Measurements from ENCODE around the gene TVP23A.
"Not testable (repeated sequence)": the region's sequence is repeated elsewhere in the genome, so short reads cannot be mapped to it uniquely, and the experiment has no call there.

The TVP23A gene

GRCh38 chr16:10751291-10751697, 67.3 kb downstream of the TVP23A start:
- H3K36me3 ChIP-seq (ENCODE audit: control insufficient read depth, insufficient read depth, low read length) = peaks cover 18% of the 10 kb centered on the region
- no peak overlapping the region for H3K4me3 ChIP-seq (ENCODE audit: low read length)

GRCh38 chr16:10750793-10751192, 67.8 kb downstream of the TVP23A start:
- H3K27ac ChIP-seq (ENCODE audit: low read depth, low read length) = no peak overlapping the region

More at GRCh38 chr16:10751291-10751697, 67.3 kb downstream of the TVP23A start:
- no peaks in the 10 kb centered on the region for H3K4me1 ChIP-seq (ENCODE audit: control insufficient read depth, insufficient read depth, low read length)
- H3K27ac ChIP-seq (ENCODE audit: low read depth, low read length) = no peak overlapping the region
- H3K27me3 ChIP-seq (ENCODE audit: control insufficient read depth, insufficient read depth, low read length) = no peaks in the 10 kb centered on the region
- H3K9ac ChIP-seq (ENCODE audit: low read length) = no peak overlapping the region

GRCh38 chr16:10745841-10746240, 72.8 kb downstream of the TVP23A start:
- Histone ChIP-seq H3K4me1 (ENCODE audit: control insufficient read depth, insufficient read depth, low read length) (peaks cover 19% of the 10 kb centered on the region), H3K27ac (ENCODE audit: low read depth, low read length) (peak overlapping the region; percentile 38), H3K36me3 (ENCODE audit: control insufficient read depth, insufficient read depth, low read length) (peaks cover 10% of the 10 kb centered on the region), H3K27me3 (ENCODE audit: control insufficient read depth, insufficient read depth, low read length) (no peaks in the 10 kb centered on the region), H3K9ac (ENCODE audit: low read length) (no peak overlapping the region), H3K4me3 (ENCODE audit: low read length) (no peak overlapping the region)

More at GRCh38 chr16:10750793-10751192, 67.8 kb downstream of the TVP23A start:
- H3K27me3 ChIP-seq (ENCODE audit: control insufficient read depth, insufficient read depth, low read length) = no peaks in the 10 kb centered on the region
- no peak overlapping the region for H3K4me3 ChIP-seq (ENCODE audit: low read length)
- peaks cover 18% of the 10 kb centered on the region for H3K36me3 ChIP-seq (ENCODE audit: control insufficient read depth, insufficient read depth, low read length)
- H3K9ac ChIP-seq (ENCODE audit: low read length) = no peak overlapping the region
- H3K4me1 ChIP-seq (ENCODE audit: control insufficient read depth, insufficient read depth, low read length) = peaks cover 3% of the 10 kb centered on the region

- peaks cover 7% of the 10 kb centered on the region for H3K36me3 ChIP-seq (ENCODE audit: control insufficient read depth, insufficient read depth, low read length)
- H3K4me3 ChIP-seq (ENCODE audit: low read length) = peak overlapping the region; percentile 78
- H3K27ac ChIP-seq (ENCODE audit: low read depth, low read length) = peak overlapping the region; percentile 99
- no peaks in the 10 kb centered on the region for H3K27me3 ChIP-seq (ENCODE audit: control insufficient read depth, insufficient read depth, low read length)
- peaks cover 19% of the 10 kb centered on the region for H3K4me1 ChIP-seq (ENCODE audit: control insufficient read depth, insufficient read depth, low read length)
- no peak overlapping the region for H3K9ac ChIP-seq (ENCODE audit: low read length)
Measured at GRCh38 chr16:10744370-10745030, 74.1 kb downstream of the TVP23A start.

- Histone ChIP-seq H3K27ac (ENCODE audit: low read depth, low read length) (peak within 1 kb of the TSS; percentile 99), H3K4me1 (ENCODE audit: control insufficient read depth, insufficient read depth, low read length) (peaks cover 20% of the 10 kb centered on the region), H3K4me3 (ENCODE audit: low read length) (peak within 1 kb of the TSS; percentile 96), H3K27me3 (ENCODE audit: control insufficient read depth, insufficient read depth, low read length) (no peaks in the 10 kb centered on the region), H3K9ac (ENCODE audit: low read length) (peak within 1 kb of the TSS; percentile 91), H3K36me3 (ENCODE audit: control insufficient read depth, insufficient read depth, low read length) (peaks cover 7% of the 10 kb centered on the region)
Measured at GRCh38 chr16:10743610-10744369, 74.8 kb downstream of the TVP23A start, which contains the start of gene NUBP1. NUBP1 (plus strand) TSS chr16:10743842; CDS start chr16:10743864, 22 bp downstream.

GRCh38 chr16:10743227-10743609, 75.4 kb downstream of the TVP23A start:
- Histone ChIP-seq H3K27me3 (ENCODE audit: control insufficient read depth, insufficient read depth, low read length) (no peaks in the 10 kb centered on the region), H3K36me3 (ENCODE audit: control insufficient read depth, insufficient read depth, low read length) (peaks cover 3% of the 10 kb centered on the region), H3K9ac (ENCODE audit: low read length) (no peak overlapping the region), H3K4me1 (ENCODE audit: control insufficient read depth, insufficient read depth, low read length) (peaks cover 23% of the 10 kb centered on the region), H3K4me3 (ENCODE audit: low read length) (peak overlapping the region; percentile 96), H3K27ac (ENCODE audit: low read depth, low read length) (peak overlapping the region; percentile 99)

- Histone ChIP-seq H3K27me3 (ENCODE audit: control insufficient read depth, insufficient read depth, low read length) (no peaks in the 10 kb centered on the region), H3K27ac (ENCODE audit: low read depth, low read length) (peak overlapping the region; percentile 1), H3K36me3 (ENCODE audit: control insufficient read depth, insufficient read depth, low read length) (peaks cover 2% of the 10 kb centered on the region), H3K4me1 (ENCODE audit: control insufficient read depth, insufficient read depth, low read length) (peaks cover 25% of the 10 kb centered on the region), H3K9ac (ENCODE audit: low read length) (no peak overlapping the region), H3K4me3 (ENCODE audit: low read length) (no peak overlapping the region)
Measured at GRCh38 chr16:10741844-10742243, 76.8 kb downstream of the TVP23A start.

- peaks cover 26% of the 10 kb centered on the region for H3K4me1 ChIP-seq (ENCODE audit: control insufficient read depth, insufficient read depth, low read length)
- H3K36me3 ChIP-seq (ENCODE audit: control insufficient read depth, insufficient read depth, low read length); H3K9ac ChIP-seq (ENCODE audit: low read length); H3K27ac ChIP-seq (ENCODE audit: low read depth, low read length); H3K27me3 ChIP-seq (ENCODE audit: control insufficient read depth, insufficient read depth, low read length); H3K4me3 ChIP-seq (ENCODE audit: low read length): not testable (repeated sequence)
Measured at GRCh38 chr16:10741249-10741648, 77.3 kb downstream of the TVP23A start.

GRCh38 chr16:10740845-10741208, 77.8 kb downstream of the TVP23A start:
- Histone ChIP-seq H3K27me3 (ENCODE audit: control insufficient read depth, insufficient read depth, low read length) (no peaks in the 10 kb centered on the region), H3K9ac (ENCODE audit: low read length) (no peak overlapping the region), H3K36me3 (ENCODE audit: control insufficient read depth, insufficient read depth, low read length) (no peaks in the 10 kb centered on the region), H3K4me1 (ENCODE audit: control insufficient read depth, insufficient read depth, low read length) (peaks cover 23% of the 10 kb centered on the region), H3K4me3 (ENCODE audit: low read length) (no peak overlapping the region), H3K27ac (ENCODE audit: low read depth, low read length) (no peak overlapping the region)

GRCh38 chr16:10740000-10740844, 78.4 kb downstream of the TVP23A start:
- Histone ChIP-seq H3K4me3 (ENCODE audit: low read length) (no peak overlapping the region), H3K27ac (ENCODE audit: low read depth, low read length) (no peak overlapping the region), H3K4me1 (ENCODE audit: control insufficient read depth, insufficient read depth, low read length) (peaks cover 18% of the 10 kb centered on the region)

GRCh38 chr16:10738231-10739077, 80.1 kb downstream of the TVP23A start:
- Histone ChIP-seq H3K4me3 (ENCODE audit: low read length) (no peak overlapping the region), H3K27me3 (ENCODE audit: control insufficient read depth, insufficient read depth, low read length) (no peaks in the 10 kb centered on the region), H3K36me3 (ENCODE audit: control insufficient read depth, insufficient read depth, low read length) (no peaks in the 10 kb centered on the region), H3K4me1 (ENCODE audit: control insufficient read depth, insufficient read depth, low read length) (peaks cover 11% of the 10 kb centered on the region), H3K9ac (ENCODE audit: low read length) (no peak overlapping the region), H3K27ac (ENCODE audit: low read depth, low read length) (peak overlapping the region; percentile 16)

More at GRCh38 chr16:10740000-10740844, 78.4 kb downstream of the TVP23A start:
- Histone ChIP-seq H3K9ac (ENCODE audit: low read length) (no peak overlapping the region), H3K36me3 (ENCODE audit: control insufficient read depth, insufficient read depth, low read length) (no peaks in the 10 kb centered on the region), H3K27me3 (ENCODE audit: control insufficient read depth, insufficient read depth, low read length) (no peaks in the 10 kb centered on the region)

Measured in rectal smooth muscle tissue (tissue), 1 donor.